WTC11 (cell line): ENCODE results near the gene CAPN12. TPM values are rescaled to one million over a fixed set of nuclear protein-coding genes. Genes with fewer than 3 reads are reported as not detected.
A peak's percentile ranks its signal among the peaks of the same experiment; 100 is the strongest.

Experiments used
- ATAC-seq: fragments of 200-7000 bp; cut with Tn5 transposase; 2 replicates; pipeline ENCODE4 v1.10.0; 2021; ENCODE audit warnings: mild to moderate bottlenecking, moderate library complexity
- CTCF ChIA-PET: fragments of 300-600 bp; sonication (Branson Sonifier 250); formaldehyde crosslinking; loops from one replicate; lab custom pipeline; 2021; ENCODE audit warnings: antibody characterized with exemption; lab: Charles Lee
- POLR2A ChIA-PET: fragments of 350-600 bp; sonication (Branson Sonifier 250); formaldehyde crosslinking; loops from one replicate; lab custom pipeline; 2021; ENCODE audit warnings: antibody characterized with exemption; lab: Charles Lee
- DNase-seq: peaks from one replicate; pipeline ENCODE4 v3.0.0; 2021; ENCODE audit warnings: low spot score
- H3K27ac Mint-ChIP-seq: 2 replicates; pipeline ENCODE4 v1.8.0; 2021; ENCODE audit warnings: mixed read lengths
- H3K27me3 Mint-ChIP-seq: 2 replicates; pipeline ENCODE4 v1.8.0; 2021; ENCODE audit warnings: low read depth, mild to moderate bottlenecking, moderate library complexity, mixed read lengths
- H3K36me3 Mint-ChIP-seq: 2 replicates; pipeline ENCODE4 v1.8.0; 2021; ENCODE audit warnings: mixed read lengths
- H3K4me1 Mint-ChIP-seq: 2 replicates; pipeline ENCODE4 v1.8.0; 2022; ENCODE audit warnings: mixed read lengths
- H3K4me3 Mint-ChIP-seq: 2 replicates; pipeline ENCODE4 v1.8.0; 2021; ENCODE audit warnings: mild to moderate bottlenecking, moderate library complexity, mixed read lengths
- H3K9me3 Mint-ChIP-seq: 2 replicates; pipeline ENCODE4 v1.8.0; 2021; ENCODE audit warnings: mixed read lengths
- ARID4B ChIP-seq: sonication (generic); formaldehyde crosslinking; IDR thresholded peaks from 2 replicates; pipeline ENCODE4 v1.8.0; 2023; ENCODE audit warnings: missing genetic modification reagents, mild to moderate bottlenecking, borderline replicate concordance
- ATF2 ChIP-seq: sonication (generic); formaldehyde crosslinking; IDR thresholded peaks from 2 replicates; pipeline ENCODE4 v1.8.1; 2022; ENCODE audit warnings: low read depth, missing genetic modification reagents, borderline replicate concordance
- ATF6 ChIP-seq: sonication (generic); formaldehyde crosslinking; IDR thresholded peaks from 2 replicates; pipeline ENCODE4 v1.8.1; 2023; ENCODE audit warnings: mild to moderate bottlenecking, missing genetic modification reagents
- CREB1 ChIP-seq: sonication (generic); formaldehyde crosslinking; IDR thresholded peaks from 2 replicates; pipeline ENCODE4 v1.8.0; 2023; ENCODE audit warnings: mild to moderate bottlenecking, missing genetic modification reagents
- E2F4 ChIP-seq: sonication (generic); formaldehyde crosslinking; IDR thresholded peaks from 2 replicates; pipeline ENCODE4 v1.8.1; 2022; ENCODE audit warnings: low read depth, mild to moderate bottlenecking, moderate library complexity, missing genetic modification reagents, borderline replicate concordance
- ESRRA ChIP-seq: sonication (generic); formaldehyde crosslinking; IDR thresholded peaks from 2 replicates; pipeline ENCODE4 v1.8.1; 2022; ENCODE audit warnings: mild to moderate bottlenecking, missing genetic modification reagents, borderline replicate concordance
- FOXP4 ChIP-seq: sonication (generic); formaldehyde crosslinking; IDR thresholded peaks from 2 replicates; pipeline ENCODE4 v1.8.0; 2022; ENCODE audit warnings: mild to moderate bottlenecking, missing genetic modification reagents
- MYBL2 ChIP-seq: sonication (generic); formaldehyde crosslinking; IDR thresholded peaks from 2 replicates; pipeline ENCODE4 v1.8.1; 2023; ENCODE audit warnings: mild to moderate bottlenecking, moderate library complexity, missing genetic modification reagents
- NFYB ChIP-seq: sonication (generic); formaldehyde crosslinking; conservative IDR thresholded peaks from 2 replicates; pipeline ENCODE4 v1.8.0; 2022; ENCODE audit warnings: low read depth, missing genetic modification reagents
- PREB ChIP-seq: sonication (generic); formaldehyde crosslinking; IDR thresholded peaks from 2 replicates; pipeline ENCODE4 v1.8.1; 2022; ENCODE audit warnings: mild to moderate bottlenecking, missing genetic modification reagents, moderate library complexity, borderline replicate concordance
- SOX15 ChIP-seq: fragments of 250-450 bp; sonication (Bioruptor Pico); IDR thresholded peaks from 2 replicates; pipeline ENCODE4 v1.9.0; 2021; ENCODE audit warnings: mild to moderate bottlenecking
- USF2 ChIP-seq: sonication (generic); formaldehyde crosslinking; IDR thresholded peaks from 2 replicates; pipeline ENCODE4 v1.8.1; 2023; ENCODE audit warnings: mild to moderate bottlenecking, missing genetic modification reagents, moderate library complexity
- ZNF263 ChIP-seq: sonication (generic); formaldehyde crosslinking; IDR thresholded peaks from 2 replicates; pipeline ENCODE4 v1.8.1; 2022; ENCODE audit warnings: low read depth, mild to moderate bottlenecking, moderate library complexity, missing genetic modification reagents
- ZNF281 ChIP-seq: sonication (generic); formaldehyde crosslinking; IDR thresholded peaks from 2 replicates; pipeline ENCODE4 v1.8.0; 2023; ENCODE audit warnings: mild to moderate bottlenecking, missing genetic modification reagents
- ZNF416 ChIP-seq: fragments of 250-450 bp; sonication (Bioruptor Pico); IDR thresholded peaks from 2 replicates; pipeline ENCODE4 v1.9.0; 2021; ENCODE audit warnings: mild to moderate bottlenecking, inconsistent platforms
- total RNA-seq: library from RNA; stranded (reverse); gene quantifications from 3 replicates; pipeline ENCODE4 v1.2.3, GENCODE V29; 2021

CAPN12 gene
- total RNA-seq, 1 experiment from 2014 or later = 9.6 TPM

GRCh38 chr19:38788478-38789243 is 44.4 kb upstream of the CAPN12 start, which contains the start of gene LGALS7B (continued):
- no peak for TF ChIP-seq ARID4B (CRISPR knock-in tag)
- TF ChIP-seq PREB (CRISPR knock-in tag) = no peak
- TF ChIP-seq FOXP4 (CRISPR knock-in tag) = no peak
- TF ChIP-seq MYBL2 = no peak

GRCh38 chr19:38786572-38787265 is 42.4 kb upstream of the CAPN12 start:
- POLR2A ChIA-PET = no interaction called here
- no peak overlapping the region for H3K4me3 Mint-ChIP-seq
- H3K27ac Mint-ChIP-seq = 0 out of 2 replicates have a peak overlapping the region, but pooled peaks have one; percentile 74
- H3K36me3 Mint-ChIP-seq = no peaks in the 10 kb centered on the region
- no peaks in the 10 kb centered on the region for H3K9me3 Mint-ChIP-seq
- H3K4me1 Mint-ChIP-seq = 0 out of 2 replicates have a peak, but pooled peaks cover 3% of the 10 kb centered on the region
- ATAC-seq = no peak
- H3K27me3 Mint-ChIP-seq = peaks cover 19% of the 10 kb centered on the region
- no peak for DNase-seq
- CTCF ChIA-PET = interaction anchor here (2.9 kb wide), 1 partner anchor 17 kb away, joined by 26 read pairs; no protein-coding TSS in a partner anchor
- no peak for TF ChIP-seq ZNF281 (CRISPR knock-in tag)
- no peak for TF ChIP-seq ZNF263 (CRISPR knock-in tag)
- TF ChIP-seq ATF2 (CRISPR knock-in tag) = no peak
- no peak for TF ChIP-seq USF2 (CRISPR knock-in tag)
- no peak for TF ChIP-seq ATF6 (CRISPR knock-in tag)
- no peak for TF ChIP-seq SOX15 (CRISPR knock-in tag)
- no peak for TF ChIP-seq CREB1 (CRISPR knock-in tag)
- TF ChIP-seq NFYB (CRISPR knock-in tag) = no peak
- no peak for TF ChIP-seq E2F4
- TF ChIP-seq ESRRA = no peak
- no peak for TF ChIP-seq ZNF416
